GM23338 (cell line): Measurements from ENCODE around the gene EDIL3. TPM values are rescaled to one million over a fixed set of nuclear protein-coding genes. Genes with fewer than 3 reads are reported as not detected.

ENCODE experiments used
- ATAC-seq: fragments of 200-7000 bp; cut with Tn5 transposase; 3 replicates; pipeline ENCODE4 v1.9.1; 2020
- DNase-seq: peaks from one replicate; pipeline ENCODE4 v3.0.0-alpha.2; 2015; ENCODE audit warnings: low spot score
- H2AFZ ChIP-seq: fragments of 200-600 bp; sonication (generic); 2 replicates; pipeline ENCODE4 v1.8.0; 2016; ENCODE audit warnings: antibody characterized with exemption, mild to moderate bottlenecking, moderate library complexity
- H3F3A ChIP-seq: fragments of 200-600 bp; sonication (generic); replicated peaks from 2 replicates; pipeline ENCODE4 v1.8.0; 2017; ENCODE audit warnings: antibody characterized with exemption, mixed run types, low read depth
- H3K27ac ChIP-seq: fragments of 200-600 bp; sonication (generic); 2 replicates; pipeline ENCODE4 v1.6.1; 2016; ENCODE audit warnings: low read depth
- H3K27me3 ChIP-seq: fragments of 200-600 bp; sonication (generic); 2 replicates; pipeline ENCODE4 v1.8.0; 2016; ENCODE audit warnings: mild to moderate bottlenecking, mixed run types, moderate library complexity; ENCODE audit not compliant: insufficient read depth
- H3K36me3 ChIP-seq: fragments of 200-600 bp; sonication (generic); 2 replicates; pipeline ENCODE4 v1.8.0; 2016; ENCODE audit warnings: mild to moderate bottlenecking; ENCODE audit not compliant: insufficient read depth
- H3K4me1 ChIP-seq: fragments of 200-600 bp; sonication (generic); 2 replicates; pipeline ENCODE4 v1.8.0; 2016; ENCODE audit warnings: mild to moderate bottlenecking, moderate library complexity; ENCODE audit not compliant: insufficient read depth
- H3K4me2 ChIP-seq: fragments of 200-600 bp; sonication (generic); 2 replicates; pipeline ENCODE4 v1.7.1; 2017; ENCODE audit warnings: mixed run types
- H3K4me3 ChIP-seq: fragments of 200-600 bp; sonication (generic); 2 replicates; pipeline ENCODE4 v1.6.1; 2016; ENCODE audit warnings: mixed run types
- H3K79me2 ChIP-seq: fragments of 200-600 bp; sonication (generic); replicated peaks from 2 replicates; pipeline ENCODE4 v1.8.0; 2017; ENCODE audit warnings: mild to moderate bottlenecking; ENCODE audit not compliant: insufficient read depth
- H3K9me2 ChIP-seq: fragments of 200-600 bp; sonication (generic); 2 replicates; pipeline ENCODE4 v1.8.0; 2017; ENCODE audit not compliant: insufficient read depth
- H4K20me1 ChIP-seq: fragments of 200-600 bp; sonication (generic); replicated peaks from 2 replicates; pipeline ENCODE4 v1.8.0; 2017; ENCODE audit warnings: mild to moderate bottlenecking; ENCODE audit not compliant: insufficient read depth
- H3K27ac Mint-ChIP-seq: 2 replicates; pipeline ENCODE4 v1.8.0; 2020; ENCODE audit warnings: inconsistent platforms, mild to moderate bottlenecking, moderate library complexity, mixed read lengths
- H3K27me3 Mint-ChIP-seq: 3 replicates; pipeline ENCODE4 v1.8.0; 2022; ENCODE audit warnings: low read depth, mild to moderate bottlenecking, moderate library complexity, mixed read lengths, inconsistent platforms; ENCODE audit not compliant: insufficient read depth, poor library complexity
- H3K36me3 Mint-ChIP-seq: 3 replicates; pipeline ENCODE4 v1.8.0; 2021; ENCODE audit warnings: low read depth, mild to moderate bottlenecking, inconsistent platforms, moderate library complexity, mixed read lengths
- H3K4me1 Mint-ChIP-seq: 3 replicates; pipeline ENCODE4 v1.8.0; 2020; ENCODE audit warnings: mild to moderate bottlenecking, inconsistent platforms, mixed read lengths
- H3K4me3 Mint-ChIP-seq: 3 replicates; pipeline ENCODE4 v1.8.0; 2021; ENCODE audit warnings: moderate library complexity, mild to moderate bottlenecking, inconsistent platforms, mixed read lengths
- H3K9me3 Mint-ChIP-seq: 3 replicates; pipeline ENCODE4 v1.8.0; 2020; ENCODE audit warnings: moderate library complexity, mild to moderate bottlenecking, inconsistent platforms, mixed read lengths
- JUNB ChIP-seq: IDR thresholded peaks from one replicate; pipeline ENCODE4 v1.6.1; 2016; ENCODE audit warnings: antibody characterized with exemption; ENCODE audit not compliant: unreplicated experiment
- POLR2AphosphoS5 ChIP-seq: IDR thresholded peaks from 2 replicates; pipeline ENCODE4 v1.6.1; 2016; ENCODE audit warnings: antibody characterized with exemption, low read depth
- STAT1 ChIP-seq: IDR thresholded peaks from one replicate; pipeline ENCODE4 v1.6.1; 2016; ENCODE audit warnings: antibody characterized with exemption; ENCODE audit not compliant: unreplicated experiment
- ZNF331 ChIP-seq: fragments of 250-450 bp; sonication (Bioruptor Pico); IDR thresholded peaks from 2 replicates; pipeline ENCODE4 v1.5.0; 2020; ENCODE audit warnings: low read depth, mild to moderate bottlenecking, moderate library complexity
- polyA plus RNA-seq: library from polyadenylated mRNA; unstranded; fragments of >200 nt; fragmentation: Nextera tagmentation; extraction: Ambion mirVana; gene quantifications from 2 replicates; pipeline ENCODE4 v1.2.1, GENCODE V29; 2016
- total RNA-seq: library from RNA; depleted of rRNA; stranded (reverse); fragments of >200 nt; shearing (Covaris generic); gene quantifications from 2 replicates; pipeline ENCODE4 v1.2.3, GENCODE V29; 2014
- TF ChIP-seq, protein P1 (sequence below): fragments of 250-450 bp; sonication (Bioruptor Pico); IDR thresholded peaks from 2 replicates; pipeline ENCODE4 v1.5.0; 2020; ENCODE audit warnings: mild to moderate bottlenecking, moderate library complexity
- TF ChIP-seq, protein P2 (sequence below): IDR thresholded peaks from one replicate; pipeline ENCODE4 v1.6.1; 2018; ENCODE audit warnings: antibody characterized with exemption; ENCODE audit not compliant: unreplicated experiment
- TF ChIP-seq, protein P3 (sequence below), 2 experiments: fragments of 200-600 bp in 1 of 2; sonication (generic) in 1 of 2; conservative IDR thresholded peaks; 2 replicates each; pipeline versions ENCODE4 v1.5.1 to v1.6.1; 2016 to 2017; ENCODE audit warnings: antibody characterized with exemption in 2 of 2, low read depth in 2 of 2, mild to moderate bottlenecking in 2 of 2, moderate library complexity in 1 of 2
- TF ChIP-seq, protein P4 (sequence below): IDR thresholded peaks from 2 replicates; pipeline ENCODE4 v1.6.1; 2016; ENCODE audit warnings: antibody characterized with exemption

Gene EDIL3
- total and polyA plus RNA-seq, 2 experiments from 2014 or later: 43.3 to 61.9 TPM

DNA sequence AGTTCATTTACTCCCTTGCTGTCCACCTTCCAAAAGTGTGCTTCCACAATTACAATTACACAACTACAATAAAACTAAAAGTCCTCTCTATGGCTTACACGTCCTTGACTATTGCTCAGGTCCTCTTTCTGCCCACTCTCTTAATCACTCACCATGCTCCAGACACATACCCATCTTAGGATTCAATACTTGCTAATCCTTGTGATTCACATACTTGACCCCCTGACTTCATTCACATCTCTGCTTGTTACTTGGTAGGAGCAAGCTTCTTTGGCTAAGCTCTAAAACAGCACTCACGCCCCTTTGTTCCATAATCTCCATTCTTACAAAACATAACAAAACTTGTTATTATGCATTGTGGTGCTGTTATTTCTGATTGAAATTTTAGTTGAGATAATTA is 215.8 kb downstream of the EDIL3 start (continued):
- TF ChIP-seq JUNB: no peak

- no peaks in the 10 kb centered on the region; the same call in 2 of the 3 replicates for H3K36me3 Mint-ChIP-seq
- H3F3A ChIP-seq: no peaks in the 10 kb centered on the region
- H3K4me2 ChIP-seq: no peak overlapping the region
- H3K27me3 ChIP-seq: no peaks in the 10 kb centered on the region
- H3K4me3 ChIP-seq: no peak overlapping the region
- H3K4me1 Mint-ChIP-seq: no peaks in the 10 kb centered on the region
- peaks cover 8% of the 10 kb centered on the region; the same call in 1 of the 2 replicates for H3K9me2 ChIP-seq
- no peaks in the 10 kb centered on the region for H3K9me3 Mint-ChIP-seq
- no peak overlapping the region for H3K27ac Mint-ChIP-seq
- no peaks in the 10 kb centered on the region; the same call in 1 of the 2 replicates for H4K20me1 ChIP-seq
- TF ChIP-seq STAT1 (no peak), POLR2AphosphoS5 (no peak), ZNF331 (no peak), JUNB (no peak)
- TF ChIP-seq, protein P1, sequence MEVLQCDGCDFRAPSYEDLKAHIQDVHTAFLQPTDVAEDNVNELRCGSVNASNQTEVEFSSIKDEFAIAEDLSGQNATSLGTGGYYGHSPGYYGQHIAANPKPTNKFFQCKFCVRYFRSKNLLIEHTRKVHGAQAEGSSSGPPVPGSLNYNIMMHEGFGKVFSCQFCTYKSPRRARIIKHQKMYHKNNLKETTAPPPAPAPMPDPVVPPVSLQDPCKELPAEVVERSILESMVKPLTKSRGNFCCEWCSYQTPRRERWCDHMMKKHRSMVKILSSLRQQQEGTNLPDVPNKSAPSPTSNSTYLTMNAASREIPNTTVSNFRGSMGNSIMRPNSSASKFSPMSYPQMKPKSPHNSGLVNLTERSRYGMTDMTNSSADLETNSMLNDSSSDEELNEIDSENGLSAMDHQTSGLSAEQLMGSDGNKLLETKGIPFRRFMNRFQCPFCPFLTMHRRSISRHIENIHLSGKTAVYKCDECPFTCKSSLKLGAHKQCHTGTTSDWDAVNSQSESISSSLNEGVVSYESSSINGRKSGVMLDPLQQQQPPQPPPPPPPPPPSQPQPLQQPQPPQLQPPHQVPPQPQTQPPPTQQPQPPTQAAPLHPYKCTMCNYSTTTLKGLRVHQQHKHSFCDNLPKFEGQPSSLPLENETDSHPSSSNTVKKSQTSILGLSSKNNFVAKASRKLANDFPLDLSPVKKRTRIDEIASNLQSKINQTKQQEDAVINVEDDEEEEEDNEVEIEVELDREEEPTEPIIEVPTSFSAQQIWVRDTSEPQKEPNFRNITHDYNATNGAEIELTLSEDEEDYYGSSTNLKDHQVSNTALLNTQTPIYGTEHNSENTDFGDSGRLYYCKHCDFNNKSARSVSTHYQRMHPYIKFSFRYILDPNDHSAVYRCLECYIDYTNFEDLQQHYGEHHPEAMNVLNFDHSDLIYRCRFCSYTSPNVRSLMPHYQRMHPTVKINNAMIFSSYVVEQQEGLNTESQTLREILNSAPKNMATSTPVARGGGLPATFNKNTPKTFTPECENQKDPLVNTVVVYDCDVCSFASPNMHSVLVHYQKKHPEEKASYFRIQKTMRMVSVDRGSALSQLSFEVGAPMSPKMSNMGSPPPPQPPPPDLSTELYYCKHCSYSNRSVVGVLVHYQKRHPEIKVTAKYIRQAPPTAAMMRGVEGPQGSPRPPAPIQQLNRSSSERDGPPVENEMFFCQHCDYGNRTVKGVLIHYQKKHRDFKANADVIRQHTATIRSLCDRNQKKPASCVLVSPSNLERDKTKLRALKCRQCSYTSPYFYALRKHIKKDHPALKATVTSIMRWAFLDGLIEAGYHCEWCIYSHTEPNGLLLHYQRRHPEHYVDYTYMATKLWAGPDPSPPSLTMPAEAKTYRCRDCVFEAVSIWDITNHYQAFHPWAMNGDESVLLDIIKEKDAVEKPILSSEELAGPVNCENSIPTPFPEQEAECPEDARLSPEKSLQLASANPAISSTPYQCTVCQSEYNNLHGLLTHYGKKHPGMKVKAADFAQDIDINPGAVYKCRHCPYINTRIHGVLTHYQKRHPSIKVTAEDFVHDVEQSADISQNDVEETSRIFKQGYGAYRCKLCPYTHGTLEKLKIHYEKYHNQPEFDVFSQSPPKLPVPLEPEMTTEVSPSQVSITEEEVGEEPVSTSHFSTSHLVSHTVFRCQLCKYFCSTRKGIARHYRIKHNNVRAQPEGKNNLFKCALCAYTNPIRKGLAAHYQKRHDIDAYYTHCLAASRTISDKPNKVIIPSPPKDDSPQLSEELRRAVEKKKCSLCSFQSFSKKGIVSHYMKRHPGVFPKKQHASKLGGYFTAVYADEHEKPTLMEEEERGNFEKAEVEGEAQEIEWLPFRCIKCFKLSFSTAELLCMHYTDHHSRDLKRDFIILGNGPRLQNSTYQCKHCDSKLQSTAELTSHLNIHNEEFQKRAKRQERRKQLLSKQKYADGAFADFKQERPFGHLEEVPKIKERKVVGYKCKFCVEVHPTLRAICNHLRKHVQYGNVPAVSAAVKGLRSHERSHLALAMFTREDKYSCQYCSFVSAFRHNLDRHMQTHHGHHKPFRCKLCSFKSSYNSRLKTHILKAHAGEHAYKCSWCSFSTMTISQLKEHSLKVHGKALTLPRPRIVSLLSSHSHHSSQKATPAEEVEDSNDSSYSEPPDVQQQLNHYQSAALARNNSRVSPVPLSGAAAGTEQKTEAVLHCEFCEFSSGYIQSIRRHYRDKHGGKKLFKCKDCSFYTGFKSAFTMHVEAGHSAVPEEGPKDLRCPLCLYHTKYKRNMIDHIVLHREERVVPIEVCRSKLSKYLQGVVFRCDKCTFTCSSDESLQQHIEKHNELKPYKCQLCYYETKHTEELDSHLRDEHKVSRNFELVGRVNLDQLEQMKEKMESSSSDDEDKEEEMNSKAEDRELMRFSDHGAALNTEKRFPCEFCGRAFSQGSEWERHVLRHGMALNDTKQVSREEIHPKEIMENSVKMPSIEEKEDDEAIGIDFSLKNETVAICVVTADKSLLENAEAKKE (CRISPR knock-in tag): no peak
- TF ChIP-seq, protein P2, sequence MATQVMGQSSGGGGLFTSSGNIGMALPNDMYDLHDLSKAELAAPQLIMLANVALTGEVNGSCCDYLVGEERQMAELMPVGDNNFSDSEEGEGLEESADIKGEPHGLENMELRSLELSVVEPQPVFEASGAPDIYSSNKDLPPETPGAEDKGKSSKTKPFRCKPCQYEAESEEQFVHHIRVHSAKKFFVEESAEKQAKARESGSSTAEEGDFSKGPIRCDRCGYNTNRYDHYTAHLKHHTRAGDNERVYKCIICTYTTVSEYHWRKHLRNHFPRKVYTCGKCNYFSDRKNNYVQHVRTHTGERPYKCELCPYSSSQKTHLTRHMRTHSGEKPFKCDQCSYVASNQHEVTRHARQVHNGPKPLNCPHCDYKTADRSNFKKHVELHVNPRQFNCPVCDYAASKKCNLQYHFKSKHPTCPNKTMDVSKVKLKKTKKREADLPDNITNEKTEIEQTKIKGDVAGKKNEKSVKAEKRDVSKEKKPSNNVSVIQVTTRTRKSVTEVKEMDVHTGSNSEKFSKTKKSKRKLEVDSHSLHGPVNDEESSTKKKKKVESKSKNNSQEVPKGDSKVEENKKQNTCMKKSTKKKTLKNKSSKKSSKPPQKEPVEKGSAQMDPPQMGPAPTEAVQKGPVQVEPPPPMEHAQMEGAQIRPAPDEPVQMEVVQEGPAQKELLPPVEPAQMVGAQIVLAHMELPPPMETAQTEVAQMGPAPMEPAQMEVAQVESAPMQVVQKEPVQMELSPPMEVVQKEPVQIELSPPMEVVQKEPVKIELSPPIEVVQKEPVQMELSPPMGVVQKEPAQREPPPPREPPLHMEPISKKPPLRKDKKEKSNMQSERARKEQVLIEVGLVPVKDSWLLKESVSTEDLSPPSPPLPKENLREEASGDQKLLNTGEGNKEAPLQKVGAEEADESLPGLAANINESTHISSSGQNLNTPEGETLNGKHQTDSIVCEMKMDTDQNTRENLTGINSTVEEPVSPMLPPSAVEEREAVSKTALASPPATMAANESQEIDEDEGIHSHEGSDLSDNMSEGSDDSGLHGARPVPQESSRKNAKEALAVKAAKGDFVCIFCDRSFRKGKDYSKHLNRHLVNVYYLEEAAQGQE: no peak
- TF ChIP-seq, protein P3, sequence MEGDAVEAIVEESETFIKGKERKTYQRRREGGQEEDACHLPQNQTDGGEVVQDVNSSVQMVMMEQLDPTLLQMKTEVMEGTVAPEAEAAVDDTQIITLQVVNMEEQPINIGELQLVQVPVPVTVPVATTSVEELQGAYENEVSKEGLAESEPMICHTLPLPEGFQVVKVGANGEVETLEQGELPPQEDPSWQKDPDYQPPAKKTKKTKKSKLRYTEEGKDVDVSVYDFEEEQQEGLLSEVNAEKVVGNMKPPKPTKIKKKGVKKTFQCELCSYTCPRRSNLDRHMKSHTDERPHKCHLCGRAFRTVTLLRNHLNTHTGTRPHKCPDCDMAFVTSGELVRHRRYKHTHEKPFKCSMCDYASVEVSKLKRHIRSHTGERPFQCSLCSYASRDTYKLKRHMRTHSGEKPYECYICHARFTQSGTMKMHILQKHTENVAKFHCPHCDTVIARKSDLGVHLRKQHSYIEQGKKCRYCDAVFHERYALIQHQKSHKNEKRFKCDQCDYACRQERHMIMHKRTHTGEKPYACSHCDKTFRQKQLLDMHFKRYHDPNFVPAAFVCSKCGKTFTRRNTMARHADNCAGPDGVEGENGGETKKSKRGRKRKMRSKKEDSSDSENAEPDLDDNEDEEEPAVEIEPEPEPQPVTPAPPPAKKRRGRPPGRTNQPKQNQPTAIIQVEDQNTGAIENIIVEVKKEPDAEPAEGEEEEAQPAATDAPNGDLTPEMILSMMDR (conservative IDR thresholded peaks at IDR 0.05; ENCODE audit: low read depth in 2 of 2): no peak
- TF ChIP-seq, protein P4, sequence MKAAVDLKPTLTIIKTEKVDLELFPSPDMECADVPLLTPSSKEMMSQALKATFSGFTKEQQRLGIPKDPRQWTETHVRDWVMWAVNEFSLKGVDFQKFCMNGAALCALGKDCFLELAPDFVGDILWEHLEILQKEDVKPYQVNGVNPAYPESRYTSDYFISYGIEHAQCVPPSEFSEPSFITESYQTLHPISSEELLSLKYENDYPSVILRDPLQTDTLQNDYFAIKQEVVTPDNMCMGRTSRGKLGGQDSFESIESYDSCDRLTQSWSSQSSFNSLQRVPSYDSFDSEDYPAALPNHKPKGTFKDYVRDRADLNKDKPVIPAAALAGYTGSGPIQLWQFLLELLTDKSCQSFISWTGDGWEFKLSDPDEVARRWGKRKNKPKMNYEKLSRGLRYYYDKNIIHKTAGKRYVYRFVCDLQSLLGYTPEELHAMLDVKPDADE: no peak
- no peak overlapping the region for H3K4me3 Mint-ChIP-seq
- H2AFZ ChIP-seq: no peak overlapping the region
- no peak overlapping the region for H3K27ac ChIP-seq
- no peaks in the 10 kb centered on the region for H3K27me3 Mint-ChIP-seq
- no peaks in the 10 kb centered on the region for H3K4me1 ChIP-seq
- H3K36me3 ChIP-seq: no peaks in the 10 kb centered on the region
- DNase-seq: no peak
- H3K79me2 ChIP-seq: no peaks in the 10 kb centered on the region
- ATAC-seq: no peak
Observed at GRCh38 chr5:84163671-84164070, 221.0 kb downstream of the EDIL3 start.
